Stimulated activated CD8-positive, alpha-beta memory T cell treated with anti-CD3 and anti-CD28 coated beads, Interleukin-15, amount 100 ng/mL, for 1 hour (primary cell): Measurements from ENCODE around the gene ENTPD3.
A peak's percentile ranks its signal among the peaks of the same experiment; 100 is the strongest.
"Not testable (repeated sequence)": the region's sequence is repeated elsewhere in the genome, so short reads cannot be mapped to it uniquely, and the experiment has no call there.

Experiments
- DNase-seq: peaks from one replicate; pipeline ENCODE4 v3.0.0-alpha.2; 2020; ENCODE audit warnings: low read depth

Gene ENTPD3

DNA sequence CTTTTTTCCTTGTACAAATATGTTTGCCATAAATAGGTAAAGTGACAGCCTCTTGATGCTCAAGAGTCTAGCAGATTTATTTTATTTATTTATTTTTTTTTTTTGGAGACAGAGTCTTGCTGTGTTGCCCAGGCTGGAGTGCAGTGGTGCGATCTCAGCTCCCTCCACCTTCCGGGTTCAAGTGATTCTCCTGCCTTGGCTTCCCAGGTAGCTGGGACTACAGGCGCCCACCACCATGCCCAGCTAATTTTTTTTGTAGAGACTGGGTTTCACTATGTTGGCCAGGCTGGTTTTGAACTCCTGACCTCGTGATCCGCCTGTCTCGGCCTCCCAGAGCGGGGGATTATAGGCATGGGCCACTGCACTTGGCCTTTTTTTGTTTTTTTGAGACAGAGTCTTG, 75.9 kb downstream of the ENTPD3 start:
- not testable (repeated sequence) for DNase-seq

DNA sequence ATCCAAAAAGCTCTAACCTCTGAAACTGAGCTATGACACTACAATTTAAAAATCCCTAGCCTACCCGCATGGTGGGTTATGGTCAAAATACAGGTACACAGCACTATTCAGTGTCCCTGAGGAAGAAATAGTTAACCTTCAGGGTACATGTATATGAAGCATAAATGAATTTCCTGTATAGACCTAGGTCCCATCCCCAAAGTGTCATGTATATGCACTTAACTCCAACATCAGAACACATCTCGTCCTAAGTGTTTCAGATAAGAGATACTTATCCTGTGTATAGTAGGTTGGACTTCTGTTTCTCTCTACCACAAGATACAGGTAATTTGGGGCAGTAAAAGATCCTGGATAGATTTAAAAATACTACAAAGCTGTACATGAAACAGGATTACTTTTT, 76.6 kb downstream of the ENTPD3 start:
- no peak for DNase-seq

DNA sequence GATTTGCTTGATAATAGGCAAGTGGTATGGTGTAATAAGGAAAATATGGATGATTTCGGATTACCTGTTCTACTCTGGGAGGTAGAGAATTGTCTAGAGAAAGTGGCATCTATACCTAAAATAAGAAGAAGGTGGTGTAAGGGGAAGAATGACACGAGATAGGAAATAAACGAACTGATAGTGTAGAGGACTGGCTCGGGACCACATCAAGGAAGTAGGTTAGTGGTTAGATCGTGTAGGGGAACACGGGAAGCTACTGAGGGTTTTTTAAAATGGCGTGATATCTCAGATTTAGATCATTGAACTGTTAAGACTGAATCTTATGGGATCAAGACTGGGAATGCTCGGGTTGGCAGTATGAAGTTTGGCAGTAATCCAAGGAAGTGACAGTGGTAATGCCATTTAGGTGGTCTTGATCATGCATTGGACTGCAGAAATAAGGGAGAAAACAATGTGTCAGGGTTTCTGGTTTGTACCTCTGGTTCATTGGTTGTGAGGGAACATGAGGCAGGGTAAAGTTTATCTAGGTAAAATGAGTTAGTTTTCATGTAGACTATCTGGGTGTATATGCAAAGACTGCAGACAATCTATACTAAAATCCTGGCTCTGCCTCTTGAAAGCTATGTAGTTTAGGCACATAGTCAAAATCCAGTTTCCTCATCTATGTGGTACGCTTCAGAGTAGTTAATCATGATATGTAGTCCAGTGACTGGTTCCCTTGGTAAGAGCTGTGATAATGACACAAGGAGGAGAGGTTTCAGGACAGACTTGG, 77.5 kb downstream of the ENTPD3 start:
- DNase-seq, result no peak

DNA sequence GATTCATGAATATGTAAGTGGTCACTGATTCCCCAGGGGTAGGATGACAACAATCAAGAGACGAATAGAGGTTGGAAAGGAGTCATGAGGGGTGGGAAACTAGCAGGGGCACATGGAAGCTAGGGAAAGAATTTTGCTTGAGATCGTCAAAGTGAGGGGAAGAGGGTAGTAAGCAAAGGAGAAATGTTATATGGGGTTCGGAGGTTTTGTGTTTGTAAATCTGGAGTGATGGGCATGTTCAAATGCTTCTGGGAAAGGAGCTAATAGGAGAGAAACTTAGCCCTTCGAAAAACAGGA, 78.1 kb downstream of the ENTPD3 start:
- DNase-seq, result no peak

- no peak for DNase-seq
Observed at GRCh38 chr3:40465456-40465855, 78.5 kb downstream of the ENTPD3 start.

DNA sequence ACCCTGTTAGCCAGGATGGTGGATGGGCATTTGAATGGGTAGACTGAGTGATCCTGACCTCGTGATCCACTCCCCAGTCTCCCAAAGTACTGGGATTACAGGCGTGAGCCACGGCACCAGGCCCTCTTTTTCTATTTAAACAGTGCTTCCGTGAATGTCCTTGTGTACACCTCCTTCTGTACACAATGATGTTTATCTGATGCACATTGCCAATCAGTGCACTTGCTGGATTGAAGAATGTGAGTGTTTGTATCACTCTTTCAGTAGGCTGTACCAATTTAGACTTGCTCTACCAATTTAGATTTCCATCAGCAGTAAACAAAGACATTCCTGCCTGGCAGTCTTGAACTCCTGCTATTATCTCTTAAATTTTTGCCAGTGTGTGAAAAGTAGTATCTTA, 81.0 kb downstream of the ENTPD3 start:
- no peak for DNase-seq

DNA sequence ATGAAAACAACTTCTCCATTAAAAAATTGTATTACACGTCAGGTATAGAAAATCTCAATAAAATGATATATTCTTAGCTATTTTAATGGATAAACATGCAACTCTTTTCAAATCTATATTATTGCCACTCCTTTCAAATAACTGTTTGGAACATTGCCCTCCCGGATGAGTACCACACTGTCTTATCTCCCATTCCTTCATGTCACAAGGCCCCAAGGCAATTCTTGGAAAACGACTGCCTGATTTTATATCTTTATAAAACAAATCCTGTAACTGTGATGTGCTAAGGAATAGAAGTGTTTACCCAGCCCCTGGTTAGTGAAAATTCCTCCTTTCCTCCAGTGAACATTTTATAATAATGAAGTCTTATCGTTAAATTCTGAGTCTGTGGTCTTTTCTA, 83.7 kb downstream of the ENTPD3 start:
- DNase-seq, result no peak

DNA sequence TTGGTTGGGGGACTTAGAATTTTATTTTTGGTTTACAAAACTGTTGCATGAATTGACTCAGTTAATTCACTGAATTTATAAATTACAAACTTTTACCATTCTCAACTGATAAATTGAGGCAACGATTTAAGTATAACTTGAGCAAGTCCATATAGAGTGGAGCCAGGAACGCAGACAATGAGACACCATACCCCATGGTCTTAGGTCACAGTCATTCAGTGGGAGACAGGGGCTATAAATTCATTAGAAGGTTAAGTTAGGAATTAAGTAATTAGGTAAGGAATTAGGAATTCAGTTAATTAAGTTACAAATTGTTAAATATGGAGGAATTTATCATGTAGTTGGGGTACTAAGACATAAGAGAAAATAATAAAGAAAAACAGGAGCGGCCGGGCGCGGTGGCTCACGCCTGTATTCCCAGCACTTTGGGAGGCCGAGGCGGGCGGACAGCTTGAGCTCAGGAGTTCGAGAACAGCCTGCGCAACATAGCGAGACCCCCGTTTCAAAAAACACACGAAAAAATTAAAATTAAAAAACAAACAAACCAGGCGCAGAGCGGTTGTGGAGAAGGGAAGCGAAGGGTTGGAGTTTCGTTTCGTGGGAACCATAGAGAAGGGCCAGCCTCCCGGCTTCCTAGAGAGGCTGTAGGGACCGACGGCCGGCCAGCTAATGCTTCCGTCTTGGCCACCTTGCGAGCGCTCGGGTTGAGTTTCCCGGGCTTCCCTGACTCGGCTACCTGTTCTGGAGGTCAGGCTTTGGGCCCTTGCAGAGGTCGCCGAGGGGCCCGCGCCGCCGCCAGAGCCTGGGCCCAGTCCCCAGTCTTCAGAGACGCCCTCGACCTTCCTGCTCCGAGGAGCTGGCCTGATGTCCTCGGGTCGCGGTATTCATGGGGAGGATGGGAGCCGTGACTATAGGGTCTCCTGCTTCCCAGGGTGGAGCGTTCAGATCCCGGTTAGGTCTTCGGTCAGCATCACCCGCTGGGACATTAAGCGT, 89.8 kb downstream of the ENTPD3 start, which contains the start of gene ZNF619:
TSS of gene ZNF619 (plus strand) at position 645 of the 993 bp plus-strand sequence. CDS start 858 bp downstream, outside the sequence.
- peak; percentile 21 for DNase-seq

- DNase-seq, result no peak
Observed at GRCh38 chr3:40477666-40478065, 90.7 kb downstream of the ENTPD3 start.
